HG03045 (cell line): Measurements from ENCODE around the gene NUP133.
A peak's percentile ranks its signal among the peaks of the same experiment; 100 is the strongest.
"Not testable (repeated sequence)": the region's sequence is repeated elsewhere in the genome, so short reads cannot be mapped to it uniquely, and the experiment has no call there.

ENCODE experiments used
- ATAC-seq: cut with Tn5 transposase; IDR thresholded peaks from one replicate; pipeline ENCODE4 v1.9.1; 2021; ENCODE audit warnings: mild to moderate bottlenecking, moderate library complexity; ENCODE audit not compliant: unreplicated experiment

The NUP133 gene

DNA sequence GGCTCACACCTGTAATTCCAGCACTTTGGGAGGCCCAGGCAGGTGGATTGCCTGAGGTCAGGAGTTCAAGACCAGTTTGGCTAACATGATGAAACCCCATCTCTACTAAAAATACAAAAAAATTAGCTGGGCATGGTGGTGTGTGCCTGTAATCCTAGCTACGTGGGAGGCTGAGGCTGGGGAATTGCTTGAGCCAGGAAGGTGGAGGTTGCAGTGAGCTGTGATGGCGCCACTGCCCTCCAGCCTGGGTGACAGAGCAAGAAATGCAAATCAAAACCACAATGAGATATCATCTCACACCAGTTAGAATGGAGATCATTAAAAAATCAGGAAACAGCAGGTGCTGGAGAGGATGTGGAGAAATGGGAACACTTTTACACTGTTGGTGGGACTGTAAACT is 3.1 kb upstream of the NUP133 start:
- ATAC-seq: not testable (repeated sequence)

DNA sequence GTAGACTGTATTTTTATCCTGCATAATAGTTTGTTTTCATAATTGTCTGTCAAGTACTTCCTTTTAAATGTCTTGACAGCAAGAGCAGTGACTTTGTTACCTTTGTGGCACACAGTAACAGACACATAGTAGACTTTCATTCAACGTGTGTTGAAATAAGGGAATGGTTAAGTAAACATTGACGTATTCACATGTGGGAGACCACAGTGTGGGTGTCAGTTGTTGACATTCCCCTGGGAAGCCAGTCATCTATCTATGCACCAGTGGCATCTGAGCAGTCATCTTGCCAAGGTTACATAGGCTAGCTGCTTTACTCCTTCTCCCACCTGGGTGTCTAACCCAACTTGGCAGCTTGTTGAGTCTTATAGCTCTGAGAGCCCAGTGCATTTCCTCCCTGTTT is 1.4 kb upstream of the NUP133 start:
- no peak for ATAC-seq

DNA sequence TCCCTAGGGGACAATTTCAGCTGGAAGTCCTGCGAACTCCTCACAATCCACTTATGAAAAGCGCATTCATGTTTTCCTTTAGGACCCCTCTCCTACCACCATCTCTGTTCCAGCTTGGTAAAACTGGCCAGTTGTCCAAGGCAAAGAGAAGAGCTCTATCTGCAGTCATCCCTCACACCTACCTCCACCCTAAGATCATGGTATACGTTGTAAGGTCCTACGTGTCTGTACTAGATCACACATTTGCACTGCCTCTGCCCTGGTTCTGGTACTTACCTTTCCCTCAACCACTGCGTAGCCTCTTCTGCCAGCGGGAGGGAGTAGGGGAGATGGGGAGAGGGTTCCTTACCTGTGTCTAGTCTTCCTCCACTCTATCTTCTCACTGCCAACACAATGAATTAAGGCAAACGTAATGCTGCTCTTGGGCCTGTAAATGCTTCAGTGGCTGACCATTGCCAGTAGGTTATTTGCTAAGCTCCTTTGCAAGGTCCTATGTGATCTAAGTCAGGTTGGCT is 739 bp upstream of the NUP133 start:
- ATAC-seq: no peak

DNA sequence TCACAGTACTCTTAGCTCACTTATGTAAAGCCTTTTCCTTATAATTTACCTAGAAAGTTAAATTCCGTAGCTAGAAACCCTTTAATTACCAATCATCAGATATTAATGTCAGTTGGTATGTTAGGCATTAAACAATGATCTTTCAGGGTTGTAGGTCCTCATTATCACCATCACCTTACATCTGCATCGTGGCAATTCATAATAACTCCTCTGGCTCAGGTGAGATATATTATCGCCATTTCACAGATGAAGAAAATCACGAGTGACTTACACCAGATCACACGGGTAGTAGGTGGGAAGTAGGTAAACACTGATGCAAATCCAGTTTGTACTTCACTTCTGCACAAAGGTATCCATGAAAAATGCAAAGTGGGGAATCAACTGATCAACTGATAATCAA is 639 bp downstream of the NUP133 start:
- peak; percentile 6 for ATAC-seq

DNA sequence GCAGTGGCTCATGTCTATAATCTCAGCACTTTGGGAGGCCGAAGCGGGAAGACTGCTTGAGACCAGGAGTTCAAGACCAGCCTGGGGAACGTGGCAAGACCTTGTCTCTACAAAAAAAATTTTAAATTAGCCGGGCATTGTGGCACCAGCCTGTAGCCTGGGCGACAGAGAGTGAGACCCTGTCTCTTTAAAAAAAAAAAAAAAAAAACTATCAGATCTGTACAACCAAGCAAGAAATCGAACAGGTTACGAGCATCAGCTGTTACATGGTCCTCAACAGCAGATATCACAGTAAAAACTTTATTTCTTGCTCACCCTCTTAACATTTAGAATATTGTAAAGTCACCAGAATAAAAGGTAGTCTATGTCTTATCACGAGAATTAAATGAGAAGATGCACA is 1.5 kb downstream of the NUP133 start:
- ATAC-seq: no peak

DNA sequence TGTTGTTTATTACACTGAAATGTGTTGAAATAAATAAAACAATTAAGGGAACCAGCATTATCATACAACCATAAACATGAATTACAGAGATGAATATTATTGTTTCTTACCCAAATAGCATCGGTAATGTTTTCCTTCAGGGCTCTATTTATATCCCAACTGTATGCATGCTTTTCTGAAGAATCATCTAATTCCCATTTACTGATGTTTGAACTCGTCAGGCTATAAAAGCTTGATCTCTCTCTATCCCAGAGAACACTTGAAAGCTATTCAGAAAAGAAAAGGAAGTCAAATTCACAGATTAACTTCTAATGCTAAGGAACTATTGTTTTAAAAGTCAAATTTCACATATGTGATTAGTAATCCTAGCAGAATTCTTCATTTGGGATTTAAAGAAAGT is 12.4 kb downstream of the NUP133 start:
- ATAC-seq: no peak

DNA sequence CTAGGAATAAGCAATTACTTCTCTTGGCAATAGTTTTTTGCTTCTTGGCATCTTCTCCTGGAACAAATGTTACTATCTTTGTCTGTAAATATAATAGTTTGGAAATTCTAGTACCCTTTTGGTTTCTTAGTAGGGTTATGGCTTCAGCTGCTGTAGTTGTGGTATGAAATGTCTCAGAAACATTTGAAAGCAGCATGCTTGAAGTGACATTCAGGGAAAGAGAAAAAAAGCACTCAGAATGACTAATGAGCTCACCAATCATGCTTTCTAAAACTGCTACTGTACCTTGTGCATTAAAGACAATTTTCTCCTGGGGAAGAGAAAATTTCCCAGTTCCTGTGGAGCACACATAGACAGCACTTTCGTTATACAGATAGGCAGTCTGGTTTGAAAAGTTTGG is 21.0 kb downstream of the NUP133 start:
- ATAC-seq: no peak

DNA sequence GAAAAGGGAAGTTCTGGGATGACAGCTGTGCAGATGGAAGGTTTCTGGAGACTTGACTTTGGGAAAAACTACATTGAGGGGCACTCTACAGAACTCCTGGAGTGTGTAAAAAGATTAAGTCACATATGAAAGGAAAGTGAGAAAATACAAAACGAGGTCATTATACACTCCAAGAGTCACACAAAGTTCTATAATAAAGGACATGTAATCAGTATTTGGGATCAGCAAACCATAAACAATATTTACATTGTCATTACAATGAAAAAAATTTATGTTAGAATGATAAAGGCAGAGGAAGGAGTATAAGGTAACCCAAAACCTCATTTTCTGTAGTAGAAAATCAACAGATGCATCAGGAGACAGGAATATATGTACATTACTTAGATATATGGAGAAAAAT is 22.8 kb downstream of the NUP133 start:
- no peak for ATAC-seq

DNA sequence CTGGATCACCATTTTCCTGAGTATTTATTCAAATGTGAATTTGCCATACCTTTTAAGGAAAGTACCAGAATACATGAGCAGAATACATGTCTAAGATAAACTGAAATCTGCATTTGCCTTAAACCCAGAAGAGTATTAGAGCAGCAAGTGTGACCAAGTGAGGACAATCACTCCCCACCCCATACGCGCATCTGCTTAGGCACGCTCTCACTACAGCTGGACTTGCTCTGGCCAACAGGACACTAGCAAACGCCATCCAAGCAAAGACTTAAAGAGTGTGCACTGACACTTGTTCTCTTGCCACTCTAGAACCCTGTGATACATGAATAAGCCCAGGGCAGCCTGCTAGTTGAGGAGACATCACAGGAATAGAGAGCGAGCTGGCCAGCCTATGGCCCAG is 25.6 kb downstream of the NUP133 start:
- no peak for ATAC-seq

DNA sequence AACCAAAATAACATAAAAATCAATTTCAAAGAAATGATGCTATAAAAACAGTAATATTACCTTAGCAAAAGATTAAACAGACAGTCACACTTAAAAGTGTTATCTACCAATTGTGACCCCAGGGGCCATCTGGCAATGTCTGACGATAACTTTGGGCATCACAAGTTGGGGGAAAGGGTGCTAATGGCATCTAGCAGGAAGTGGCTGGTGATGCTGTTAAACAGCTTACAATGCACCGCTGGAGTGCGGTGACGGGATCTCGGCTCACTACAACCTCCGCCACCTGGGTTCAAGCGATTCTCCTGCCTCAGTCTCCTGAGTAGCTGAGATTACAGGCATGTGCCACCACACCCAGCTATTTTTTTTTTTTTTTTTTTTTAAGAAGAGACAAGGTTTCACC is 27.6 kb downstream of the NUP133 start:
- ATAC-seq: no peak

DNA sequence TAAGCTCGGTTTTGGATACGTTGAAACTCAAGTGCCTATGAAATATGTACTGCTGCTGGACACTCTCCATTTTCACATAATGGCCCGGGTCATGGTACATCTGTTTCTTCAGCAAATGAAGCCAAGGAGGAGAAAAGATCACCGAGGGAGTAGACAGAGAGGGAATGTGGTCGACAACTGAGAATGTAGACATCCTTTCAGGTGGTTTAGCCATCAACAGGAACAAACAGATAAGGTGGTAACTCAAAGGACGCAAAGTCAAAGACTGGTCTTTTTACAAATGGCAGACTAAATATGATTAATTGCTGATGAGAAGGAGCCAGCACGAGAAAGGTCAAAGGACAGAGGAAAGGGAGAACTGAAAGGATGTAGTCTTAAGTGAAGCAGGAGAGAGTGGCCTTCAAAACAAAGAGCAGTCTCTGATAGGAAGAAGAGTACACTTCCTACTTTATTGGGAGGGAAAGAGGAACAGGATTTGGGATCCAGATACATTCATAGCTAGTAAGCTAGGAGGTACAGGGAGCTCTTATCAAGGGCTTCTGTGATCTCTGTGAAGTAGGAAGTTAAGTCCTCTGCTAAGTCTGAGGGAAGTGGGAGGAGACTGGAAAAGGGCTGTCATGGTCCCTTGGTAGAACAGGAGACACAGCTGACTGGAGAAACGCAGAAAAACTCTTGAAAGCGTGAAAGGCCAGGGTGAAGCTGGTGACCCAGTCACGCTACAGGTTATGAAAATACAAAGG is 28.3 kb downstream of the NUP133 start:
- ATAC-seq: peak; percentile 49

DNA sequence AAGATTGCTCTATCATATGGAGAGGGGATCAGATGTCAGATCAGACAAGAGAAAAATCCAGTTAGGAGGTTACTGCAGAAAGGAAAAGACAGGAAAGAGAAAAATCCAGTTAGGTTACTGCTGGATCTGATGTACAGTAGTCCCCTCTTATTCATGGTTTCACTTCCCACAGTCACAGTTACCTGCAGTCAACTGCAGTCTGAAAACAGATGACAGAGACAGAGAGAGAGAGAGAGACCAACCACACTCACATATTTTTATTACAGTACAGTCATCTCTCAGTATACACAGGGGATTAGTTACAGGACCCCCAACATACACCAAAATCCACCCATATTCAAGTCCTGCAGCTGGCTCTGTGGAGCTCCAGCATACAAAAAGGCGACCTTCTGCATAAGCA is 29.3 kb downstream of the NUP133 start:
- no peak for ATAC-seq

DNA sequence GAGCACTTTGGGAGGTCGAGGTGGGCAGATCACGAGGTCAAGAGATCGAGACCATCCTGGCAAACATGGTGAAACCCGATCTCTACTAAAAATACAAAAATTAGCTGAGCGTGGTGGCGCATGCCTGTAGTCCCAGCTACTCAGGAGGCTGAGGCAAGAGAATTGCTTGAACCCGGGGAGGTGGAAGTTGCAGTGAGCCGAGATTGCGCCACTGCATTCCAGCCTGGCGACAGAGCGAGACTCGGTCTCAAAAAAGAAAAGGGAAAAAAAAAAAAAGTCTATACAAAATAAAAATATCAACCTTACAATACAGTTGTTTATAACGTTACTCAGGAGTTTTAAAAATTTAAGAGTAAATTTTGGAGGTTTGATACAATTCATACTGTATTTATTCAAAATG is 32.3 kb downstream of the NUP133 start:
- not testable (repeated sequence) for ATAC-seq

DNA sequence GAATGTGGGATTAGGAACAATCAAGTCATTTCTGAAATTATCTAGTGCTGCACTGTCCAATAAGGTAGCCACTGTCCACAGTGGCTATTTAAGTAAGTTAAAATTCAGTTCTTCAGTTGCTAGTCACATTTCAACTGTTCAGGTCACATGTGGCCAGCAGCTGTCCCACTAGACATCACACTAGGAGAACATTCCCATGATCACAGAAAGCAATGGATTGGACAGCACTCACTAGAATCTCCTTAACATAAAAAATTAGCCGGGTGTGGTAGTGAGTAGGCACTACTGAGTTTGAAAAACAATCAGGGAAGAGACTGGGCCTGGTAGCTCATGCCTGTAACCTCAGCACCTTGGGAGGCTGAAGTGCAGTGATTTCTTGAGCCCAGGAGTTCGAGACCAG is 33.6 kb downstream of the NUP133 start:
- ATAC-seq: no peak

DNA sequence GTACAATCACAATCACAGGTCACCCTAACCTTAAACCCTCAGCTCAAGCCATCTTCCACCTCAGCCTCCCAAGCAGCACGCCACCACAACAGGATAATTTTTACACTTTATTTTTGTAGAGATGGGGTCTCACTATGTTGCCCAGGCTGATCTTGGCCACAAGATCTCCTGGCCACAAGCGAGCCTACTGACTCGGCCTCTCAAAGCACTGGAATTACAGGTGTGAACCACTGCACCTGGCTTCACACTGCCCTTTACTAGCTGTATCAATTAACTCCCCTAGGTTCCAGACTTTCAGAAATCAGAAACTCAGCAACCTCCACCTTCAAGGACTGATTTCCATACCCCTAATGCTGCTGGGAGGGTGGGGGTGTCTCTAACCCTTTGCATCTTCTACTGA is 37.0 kb downstream of the NUP133 start:
- ATAC-seq: no peak

DNA sequence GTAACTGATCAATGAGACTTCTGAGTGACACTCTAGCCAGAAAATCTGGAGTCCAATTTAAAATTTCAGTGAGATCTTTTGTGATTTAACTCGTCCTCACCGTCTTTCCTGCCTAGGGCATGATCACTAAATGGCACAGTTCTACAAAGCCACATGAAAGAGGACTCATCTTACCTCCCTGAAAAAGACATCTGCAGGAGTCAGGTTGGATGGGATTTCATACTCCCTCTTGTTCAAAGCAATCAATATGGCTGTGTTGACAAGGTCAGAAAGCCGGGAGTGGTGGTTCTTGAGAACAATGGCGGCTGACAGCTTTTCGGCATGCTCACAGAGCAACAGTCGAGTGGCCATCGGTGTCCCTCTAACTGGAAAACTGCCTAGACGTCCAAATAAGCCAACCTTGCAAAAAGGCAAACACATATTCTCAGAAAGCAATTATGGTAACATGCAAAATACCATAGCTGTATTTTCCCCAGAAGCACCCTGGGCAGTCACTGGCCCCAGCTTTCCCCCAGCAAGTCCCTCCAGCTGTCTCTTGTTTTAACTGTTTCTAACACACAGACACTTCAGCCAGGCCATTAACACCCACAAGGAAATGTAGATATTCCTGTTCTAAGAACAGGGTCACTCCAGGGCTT is 37.6 kb downstream of the NUP133 start:
- no peak for ATAC-seq

DNA sequence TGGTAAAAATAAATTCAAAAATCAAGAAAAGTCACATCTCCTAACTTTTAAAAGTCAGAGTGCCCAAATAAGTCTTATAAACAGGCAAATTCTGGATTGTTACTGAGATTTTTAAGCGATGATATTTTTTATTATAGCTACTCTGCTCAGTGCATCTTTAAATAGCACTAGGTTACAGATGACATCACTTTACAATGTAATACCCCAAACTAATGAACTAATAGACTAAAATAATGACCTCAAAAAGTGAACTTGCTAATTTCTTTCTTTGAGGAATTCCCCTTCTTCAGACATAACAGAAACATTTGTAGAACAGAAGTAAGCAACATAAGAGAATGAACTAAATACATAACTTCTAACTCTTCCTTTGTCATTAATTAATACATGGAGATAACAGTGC is 41.3 kb downstream of the NUP133 start:
- ATAC-seq: no peak

DNA sequence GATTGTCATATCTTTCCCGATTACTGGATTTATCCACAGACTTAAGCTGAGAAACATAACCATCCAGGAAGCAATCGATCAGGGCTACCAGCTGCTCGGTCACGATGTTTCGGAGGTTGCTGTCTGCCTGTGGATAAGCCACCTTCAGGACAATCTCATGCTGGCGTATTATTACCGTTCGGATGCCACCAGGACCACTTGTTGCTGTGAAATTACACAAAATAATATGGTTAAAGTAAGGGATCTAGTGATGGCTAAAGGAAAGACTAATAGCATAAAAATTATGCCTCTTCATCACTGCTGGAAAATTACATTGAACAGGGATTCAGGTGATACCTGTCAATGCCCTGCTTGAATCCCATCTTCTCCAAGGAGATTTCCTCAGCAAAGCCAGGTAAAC is 43.5 kb downstream of the NUP133 start:
- ATAC-seq: no peak

DNA sequence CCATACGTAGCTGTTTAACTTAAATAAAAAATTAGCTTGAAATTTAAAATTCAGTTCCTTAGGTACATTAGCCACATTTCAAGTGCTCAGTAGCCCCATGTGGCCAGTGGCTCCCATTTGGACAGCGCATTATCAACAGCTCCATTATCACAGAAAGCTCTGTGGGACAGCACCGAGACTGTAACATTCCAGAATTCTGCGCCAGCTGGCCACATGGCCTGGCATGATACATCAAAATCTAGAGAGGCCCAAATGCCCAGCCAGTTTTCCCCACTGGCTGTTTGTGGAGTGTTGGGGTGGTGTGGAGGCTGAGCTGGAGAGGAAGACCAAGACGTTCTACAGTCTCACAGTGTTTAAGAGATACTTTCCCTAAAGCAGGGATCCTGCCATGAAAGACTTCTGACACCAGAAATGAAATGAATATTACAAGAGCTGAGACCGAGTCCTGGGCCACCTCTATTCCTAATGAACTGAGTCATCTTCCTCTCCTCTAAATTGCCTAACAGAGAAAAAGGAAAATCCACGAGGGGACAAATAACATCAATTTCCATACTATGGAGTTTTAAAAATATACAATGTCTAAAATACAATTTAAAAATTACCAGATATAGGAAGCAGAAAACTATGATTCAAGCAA is 47.0 kb downstream of the NUP133 start:
- ATAC-seq: no peak

DNA sequence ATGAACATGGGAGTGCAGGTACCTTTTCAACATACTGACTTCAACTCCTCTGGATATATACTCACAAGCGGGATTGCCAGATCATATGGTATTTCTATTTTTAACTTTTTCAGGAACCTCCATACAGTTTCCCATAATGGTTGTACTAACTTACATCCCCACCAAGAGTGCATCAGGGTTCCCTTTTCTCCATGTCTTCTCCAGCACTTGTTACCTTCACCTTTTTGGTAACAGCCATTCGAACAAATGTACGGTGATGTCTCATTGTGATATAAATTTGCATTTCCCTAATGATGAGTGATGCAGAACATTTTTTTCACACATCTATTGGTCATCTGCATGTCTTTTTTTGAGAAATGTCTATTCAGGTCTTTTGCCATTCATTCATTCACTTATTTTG is 48.3 kb downstream of the NUP133 start:
- no peak for ATAC-seq

DNA sequence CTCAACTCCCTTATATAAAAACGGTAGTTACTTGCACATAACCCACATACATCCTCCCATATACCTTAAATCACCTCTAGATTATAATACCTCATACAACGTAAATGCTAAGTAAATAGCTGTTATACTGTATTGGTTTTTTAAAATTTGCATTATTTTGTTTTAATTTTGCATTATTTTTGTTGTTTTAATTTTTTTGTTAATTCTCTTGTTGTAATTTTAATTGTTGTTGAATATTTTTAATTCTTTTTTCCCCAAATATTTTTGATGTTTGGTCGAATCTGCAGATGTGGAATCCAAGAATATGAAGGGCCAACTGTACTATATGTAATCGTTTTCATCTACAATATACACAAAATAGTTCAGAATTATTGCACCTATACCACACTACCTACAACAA is 50.7 kb downstream of the NUP133 start:
- ATAC-seq: no peak

DNA sequence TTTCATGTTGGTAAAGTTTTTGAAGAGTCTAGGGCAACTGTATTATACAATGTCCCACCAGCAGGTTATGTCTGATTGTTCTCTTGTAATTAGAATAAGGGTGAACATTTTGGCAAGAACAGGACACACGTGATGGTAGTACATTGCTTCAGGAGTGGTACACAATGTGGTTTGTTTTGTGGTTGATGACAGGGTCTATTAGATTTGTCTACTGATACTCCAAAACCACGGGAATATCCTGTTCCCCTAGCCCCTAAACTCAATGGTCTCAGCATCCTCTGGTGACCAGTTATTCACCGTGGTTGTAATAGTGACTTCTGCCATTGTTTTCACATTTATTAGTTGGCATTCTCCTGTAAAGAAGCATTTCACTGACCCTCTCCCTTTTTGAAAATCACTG is 52.1 kb downstream of the NUP133 start:
- ATAC-seq: no peak
